Measurements from ENCODE around the gene RHBDD3. TPM values are rescaled to one million over a fixed set of nuclear protein-coding genes. Genes with fewer than 3 reads are reported as not detected.

Gene RHBDD3
- total RNA-seq, 1 experiment from 2014 or later, result 49.6 TPM

DNA sequence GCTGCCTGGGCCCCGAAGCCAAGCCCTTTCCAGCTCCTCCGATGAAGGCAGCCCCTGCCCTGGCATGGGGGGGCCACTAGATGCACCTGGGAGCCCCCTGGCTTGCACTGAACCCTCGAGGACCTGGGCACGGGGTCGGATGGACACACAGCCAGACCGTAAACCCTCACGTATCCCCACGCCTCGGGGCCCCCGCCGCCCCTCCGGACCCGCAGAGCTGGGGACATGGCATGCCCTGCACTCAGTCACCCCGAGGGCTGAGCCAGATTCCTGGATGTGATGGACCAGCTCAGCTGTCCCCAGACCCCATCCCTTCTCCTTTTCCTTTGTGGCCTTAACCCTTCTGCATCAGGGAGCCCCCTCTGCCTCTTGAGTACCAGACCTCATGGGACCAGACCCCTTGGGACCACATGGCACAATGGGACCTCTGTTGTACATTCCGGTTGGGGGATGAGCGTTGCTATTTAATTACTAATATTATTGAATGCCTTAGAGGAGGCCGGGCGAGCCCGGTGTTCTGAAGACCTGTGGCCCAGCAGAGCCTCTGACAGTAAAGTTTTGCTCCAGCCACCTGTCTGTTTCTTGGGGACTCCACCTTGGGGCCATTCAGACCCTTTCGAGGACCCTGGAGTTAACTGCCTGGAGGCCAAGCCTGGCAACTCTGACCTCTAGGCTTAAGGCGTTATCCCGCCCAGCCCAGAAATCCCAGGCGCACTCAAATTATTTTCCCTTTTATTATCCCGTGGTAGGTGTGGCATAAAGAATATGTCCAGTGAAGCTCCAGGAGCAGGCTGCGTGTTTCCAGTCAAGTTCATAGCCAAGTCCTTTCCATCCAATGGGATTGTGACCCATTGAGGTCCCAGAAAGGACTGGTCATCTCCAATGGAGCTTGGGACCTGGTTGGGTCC lies 44.7 kb upstream of the RHBDD3 start:
- in situ Hi-C loops (cut with HindIII; ENCODE audit: low pct_unique_long_range_greater_than_20kb, low sequenced_read_pairs) (no loop called here), intact Hi-C loops (cut with micrococcal nuclease; ENCODE audit: unreplicated experiment) (no loop called here)
- TF ChIP-seq, protein P1, sequence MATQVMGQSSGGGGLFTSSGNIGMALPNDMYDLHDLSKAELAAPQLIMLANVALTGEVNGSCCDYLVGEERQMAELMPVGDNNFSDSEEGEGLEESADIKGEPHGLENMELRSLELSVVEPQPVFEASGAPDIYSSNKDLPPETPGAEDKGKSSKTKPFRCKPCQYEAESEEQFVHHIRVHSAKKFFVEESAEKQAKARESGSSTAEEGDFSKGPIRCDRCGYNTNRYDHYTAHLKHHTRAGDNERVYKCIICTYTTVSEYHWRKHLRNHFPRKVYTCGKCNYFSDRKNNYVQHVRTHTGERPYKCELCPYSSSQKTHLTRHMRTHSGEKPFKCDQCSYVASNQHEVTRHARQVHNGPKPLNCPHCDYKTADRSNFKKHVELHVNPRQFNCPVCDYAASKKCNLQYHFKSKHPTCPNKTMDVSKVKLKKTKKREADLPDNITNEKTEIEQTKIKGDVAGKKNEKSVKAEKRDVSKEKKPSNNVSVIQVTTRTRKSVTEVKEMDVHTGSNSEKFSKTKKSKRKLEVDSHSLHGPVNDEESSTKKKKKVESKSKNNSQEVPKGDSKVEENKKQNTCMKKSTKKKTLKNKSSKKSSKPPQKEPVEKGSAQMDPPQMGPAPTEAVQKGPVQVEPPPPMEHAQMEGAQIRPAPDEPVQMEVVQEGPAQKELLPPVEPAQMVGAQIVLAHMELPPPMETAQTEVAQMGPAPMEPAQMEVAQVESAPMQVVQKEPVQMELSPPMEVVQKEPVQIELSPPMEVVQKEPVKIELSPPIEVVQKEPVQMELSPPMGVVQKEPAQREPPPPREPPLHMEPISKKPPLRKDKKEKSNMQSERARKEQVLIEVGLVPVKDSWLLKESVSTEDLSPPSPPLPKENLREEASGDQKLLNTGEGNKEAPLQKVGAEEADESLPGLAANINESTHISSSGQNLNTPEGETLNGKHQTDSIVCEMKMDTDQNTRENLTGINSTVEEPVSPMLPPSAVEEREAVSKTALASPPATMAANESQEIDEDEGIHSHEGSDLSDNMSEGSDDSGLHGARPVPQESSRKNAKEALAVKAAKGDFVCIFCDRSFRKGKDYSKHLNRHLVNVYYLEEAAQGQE (IDR thresholded peaks at IDR 0.05; ENCODE audit: insufficient read depth in 1 of 2, low read depth in 2 of 2, low read length in 1 of 2), result no peak
- TF ChIP-seq, protein P2, sequence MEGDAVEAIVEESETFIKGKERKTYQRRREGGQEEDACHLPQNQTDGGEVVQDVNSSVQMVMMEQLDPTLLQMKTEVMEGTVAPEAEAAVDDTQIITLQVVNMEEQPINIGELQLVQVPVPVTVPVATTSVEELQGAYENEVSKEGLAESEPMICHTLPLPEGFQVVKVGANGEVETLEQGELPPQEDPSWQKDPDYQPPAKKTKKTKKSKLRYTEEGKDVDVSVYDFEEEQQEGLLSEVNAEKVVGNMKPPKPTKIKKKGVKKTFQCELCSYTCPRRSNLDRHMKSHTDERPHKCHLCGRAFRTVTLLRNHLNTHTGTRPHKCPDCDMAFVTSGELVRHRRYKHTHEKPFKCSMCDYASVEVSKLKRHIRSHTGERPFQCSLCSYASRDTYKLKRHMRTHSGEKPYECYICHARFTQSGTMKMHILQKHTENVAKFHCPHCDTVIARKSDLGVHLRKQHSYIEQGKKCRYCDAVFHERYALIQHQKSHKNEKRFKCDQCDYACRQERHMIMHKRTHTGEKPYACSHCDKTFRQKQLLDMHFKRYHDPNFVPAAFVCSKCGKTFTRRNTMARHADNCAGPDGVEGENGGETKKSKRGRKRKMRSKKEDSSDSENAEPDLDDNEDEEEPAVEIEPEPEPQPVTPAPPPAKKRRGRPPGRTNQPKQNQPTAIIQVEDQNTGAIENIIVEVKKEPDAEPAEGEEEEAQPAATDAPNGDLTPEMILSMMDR (IDR thresholded peaks at IDR 0.05), result no peak
- TF ChIP-seq SIN3A (IDR thresholded peaks at IDR 0.05; ENCODE audit: borderline replicate concordance, insufficient read depth, low read depth, low read length), result no peak
- no peak overlapping the region for H3K4me3 ChIP-seq (ENCODE audit: low read depth in 2 of 2, low read length in 2 of 2)
- no peak overlapping the region for H3K27ac ChIP-seq (ENCODE audit: low read length)
- H3K36me3 ChIP-seq (ENCODE audit: control insufficient read depth, insufficient read depth, low read length), result no peaks in the 10 kb centered on the region; the same call in 1 of the 2 replicates
- POLR2A ChIA-PET, result no interaction called here
- H3K27me3 ChIP-seq (ENCODE audit: control insufficient read depth, insufficient read depth, low read length), result no peaks in the 10 kb centered on the region
- no peaks in the 10 kb centered on the region for H3K9me3 ChIP-seq (ENCODE audit: control insufficient read depth, insufficient read depth, low read depth, low read length)
- DNase-seq (ENCODE audit: low read depth, low spot score), result no peak
- CTCF ChIA-PET, result no interaction called here
- TSS peak; percentile 73 for BruUV-seq (replicated peaks)
- H3K4me1 ChIP-seq (ENCODE audit: control insufficient read depth, insufficient read depth, low read length), result peaks cover 20% of the 10 kb centered on the region
- ATAC-seq, result no peak

DNA sequence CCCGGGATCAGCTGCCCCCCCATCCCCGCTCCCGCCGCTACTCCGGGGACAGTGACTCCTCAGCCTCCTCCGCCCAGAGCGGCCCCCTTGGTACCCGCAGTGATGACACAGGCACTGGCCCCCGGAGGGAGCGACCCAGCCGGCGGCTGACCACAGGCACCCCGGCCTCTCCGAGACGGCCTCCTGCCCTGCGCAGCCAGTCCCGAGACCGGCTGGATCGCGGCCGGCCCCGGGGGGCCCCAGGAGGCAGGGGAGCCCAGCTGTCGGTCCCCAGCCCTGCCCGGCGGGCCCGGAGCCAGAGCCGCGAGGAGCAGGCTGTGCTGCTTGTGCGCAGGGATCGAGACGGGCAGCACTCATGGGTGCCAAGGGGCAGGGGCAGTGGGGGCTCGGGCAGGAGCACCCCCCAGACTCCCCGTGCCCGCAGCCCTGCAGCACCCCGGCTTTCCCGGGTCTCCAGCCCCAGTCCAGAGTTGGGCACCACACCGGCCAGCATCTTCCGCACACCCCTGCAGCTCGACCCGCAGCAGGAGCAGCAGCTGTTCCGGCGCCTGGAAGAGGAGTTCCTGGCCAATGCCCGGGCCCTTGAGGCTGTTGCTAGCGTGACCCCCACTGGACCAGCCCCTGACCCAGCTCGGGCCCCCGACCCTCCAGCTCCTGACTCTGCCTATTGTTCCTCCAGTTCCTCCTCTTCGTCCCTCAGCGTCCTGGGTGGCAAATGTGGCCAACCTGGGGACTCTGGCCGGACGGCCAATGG lies 43.9 kb upstream of the RHBDD3 start:
- CTCF ChIA-PET, result no interaction called here
- POLR2A ChIA-PET, result no interaction called here
- BruUV-seq (replicated peaks), result no TSS peak
- Histone ChIP-seq H3K27me3 (ENCODE audit: control insufficient read depth, insufficient read depth, low read length) (no peaks in the 10 kb centered on the region), H3K9me3 (ENCODE audit: control insufficient read depth, insufficient read depth, low read depth, low read length) (no peaks in the 10 kb centered on the region), H3K27ac (ENCODE audit: low read length) (no peak overlapping the region), H3K4me1 (ENCODE audit: control insufficient read depth, insufficient read depth, low read length) (peaks cover 20% of the 10 kb centered on the region), H3K36me3 (ENCODE audit: control insufficient read depth, insufficient read depth, low read length) (no peaks in the 10 kb centered on the region; the same call in 1 of the 2 replicates), H3K4me3 (ENCODE audit: low read depth in 2 of 2, low read length in 2 of 2) (no peak overlapping the region)
- no peak for TF ChIP-seq POLR2AphosphoS5 (IDR thresholded peaks at IDR 0.05; ENCODE audit: low read depth, low read length)
- TF ChIP-seq, protein P2 (IDR thresholded peaks at IDR 0.05), result no peak
- TF ChIP-seq TCF7L2 (IDR thresholded peaks at IDR 0.05; ENCODE audit: low read depth, low read length), result no peak
- no peak for TF ChIP-seq SIN3A (IDR thresholded peaks at IDR 0.05; ENCODE audit: borderline replicate concordance, insufficient read depth, low read depth, low read length)
- TF ChIP-seq, protein P1 (IDR thresholded peaks at IDR 0.05; ENCODE audit: insufficient read depth in 1 of 2, low read depth in 2 of 2, low read length in 1 of 2), result no peak
- no peak for ATAC-seq
- no peak for DNase-seq (ENCODE audit: low read depth, low spot score)
- intact Hi-C loops (cut with micrococcal nuclease; ENCODE audit: unreplicated experiment), result no loop called here
- in situ Hi-C loops (cut with HindIII; ENCODE audit: low pct_unique_long_range_greater_than_20kb, low sequenced_read_pairs), result no loop called here

All from Panc1 (cell line).